ENCODE data around the gene CCNJL.

The CCNJL gene

GRCh38 chr5:160211352-160211751, 101.0 kb downstream of the CCNJL start:
- DNase-seq, result no peak

GRCh38 chr5:160210606-160211005, 101.8 kb downstream of the CCNJL start:
- DNase-seq, result no peak

GRCh38 chr5:160209917-160210316, 102.4 kb downstream of the CCNJL start:
- no peak for DNase-seq

GRCh38 chr5:160207061-160207460, 105.3 kb downstream of the CCNJL start:
- no peak for DNase-seq

Measured in NCI-H1694 (cell line).